Mucosa of descending colon (tissue), 3 donors: ENCODE measurements around the gene OXA1L. TPM values are rescaled to one million over a fixed set of nuclear protein-coding genes. Genes with fewer than 3 reads are reported as not detected.
"Not testable (repeated sequence)": the region's sequence is repeated elsewhere in the genome, so short reads cannot be mapped to it uniquely, and the experiment has no call there.

Source experiments
- ATAC-seq: fragments of 200-7000 bp; cut with Tn5 transposase; one replicate; pipeline ENCODE4 v1.9.1; 2020; ENCODE audit warnings: mild to moderate bottlenecking, moderate library complexity
- DNase-seq, 3 donors: peaks; one replicate each; pipeline ENCODE4 v3.0.0-alpha.2; 2020
- H3K36me3 ChIP-seq: fragments of 200-600 bp; one replicate; pipeline ENCODE4 v1.8.0; 2021; ENCODE audit warnings: low read depth, mild to moderate bottlenecking
- H3K4me1 ChIP-seq: fragments of 200-600 bp; one replicate; pipeline ENCODE4 v1.8.0; 2021; ENCODE audit warnings: low read depth, mild to moderate bottlenecking
- H3K4me3 ChIP-seq: fragments of 200-600 bp; one replicate; pipeline ENCODE4 v1.8.0; 2021; ENCODE audit warnings: mild to moderate bottlenecking
- H3K9me3 ChIP-seq: fragments of 200-600 bp; one replicate; pipeline ENCODE4 v1.8.0; 2021; ENCODE audit warnings: mild to moderate bottlenecking
- intact Hi-C, 2 donors: fragments of 100-400 bp; cut with DNase I in 1 of 2; cut with micrococcal nuclease in 1 of 2; formaldehyde crosslinking; loops; one replicate each; pipeline versions ENCODE4 v1.11.0 to v1.11.1; 2022; cut with DNase I, micrococcal nuclease
- total RNA-seq, 3 donors: library from RNA; stranded (reverse); fragmentation: NEBNext Ultra II Directional in 2 of 3; extraction: Animal tissue kit (Norgen Biotek cat#: 25700) in 2 of 3; gene quantifications; one replicate each; pipeline versions ENCODE4 v1.2.1 to v1.2.4, GENCODE V29; 2021 to 2023
- TF ChIP-seq, protein P1 (sequence below): fragments of 200-600 bp; IDR thresholded peaks from one replicate; pipeline ENCODE4 v1.8.0; 2022; ENCODE audit warnings: antibody characterized with exemption, mild to moderate bottlenecking
- donor health status: DM: no; HTN: no; CAD: no; lungs with moderate emphysema.
- donor health status: DM: no; HTN: no; CAD: no.
- donor health status: DM: no; HTN: yes; CAD: no.

Gene OXA1L
- total RNA-seq, 3 donors from 2014 or later, result 97.1 to 137 (median 115) TPM

DNA sequence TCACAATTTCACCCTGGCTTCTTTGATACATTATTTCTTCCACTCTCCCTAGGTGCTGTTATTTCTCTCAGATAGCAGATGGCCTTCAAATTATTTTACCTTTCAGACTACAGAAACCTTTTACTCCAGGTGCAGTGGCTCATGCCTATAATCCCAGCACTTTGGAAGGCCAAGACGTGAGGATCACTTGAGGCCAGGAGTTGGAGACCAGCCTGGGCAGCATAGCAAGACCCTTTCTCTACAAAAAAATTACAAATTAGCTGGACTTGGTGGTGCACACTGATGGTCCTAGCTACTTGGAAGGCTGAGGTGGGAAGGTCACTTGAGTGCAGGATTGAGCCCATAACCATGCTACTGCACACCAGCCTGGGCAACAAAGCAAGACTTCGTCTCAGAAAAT, 25.7 kb downstream of the OXA1L start:
- intact Hi-C loops, result no loop called here
- H3K36me3 ChIP-seq, result no peaks in the 10 kb centered on the region
- H3K9me3 ChIP-seq, result no peaks in the 10 kb centered on the region
- no peaks in the 10 kb centered on the region for H3K4me1 ChIP-seq
- TF ChIP-seq, protein P1, sequence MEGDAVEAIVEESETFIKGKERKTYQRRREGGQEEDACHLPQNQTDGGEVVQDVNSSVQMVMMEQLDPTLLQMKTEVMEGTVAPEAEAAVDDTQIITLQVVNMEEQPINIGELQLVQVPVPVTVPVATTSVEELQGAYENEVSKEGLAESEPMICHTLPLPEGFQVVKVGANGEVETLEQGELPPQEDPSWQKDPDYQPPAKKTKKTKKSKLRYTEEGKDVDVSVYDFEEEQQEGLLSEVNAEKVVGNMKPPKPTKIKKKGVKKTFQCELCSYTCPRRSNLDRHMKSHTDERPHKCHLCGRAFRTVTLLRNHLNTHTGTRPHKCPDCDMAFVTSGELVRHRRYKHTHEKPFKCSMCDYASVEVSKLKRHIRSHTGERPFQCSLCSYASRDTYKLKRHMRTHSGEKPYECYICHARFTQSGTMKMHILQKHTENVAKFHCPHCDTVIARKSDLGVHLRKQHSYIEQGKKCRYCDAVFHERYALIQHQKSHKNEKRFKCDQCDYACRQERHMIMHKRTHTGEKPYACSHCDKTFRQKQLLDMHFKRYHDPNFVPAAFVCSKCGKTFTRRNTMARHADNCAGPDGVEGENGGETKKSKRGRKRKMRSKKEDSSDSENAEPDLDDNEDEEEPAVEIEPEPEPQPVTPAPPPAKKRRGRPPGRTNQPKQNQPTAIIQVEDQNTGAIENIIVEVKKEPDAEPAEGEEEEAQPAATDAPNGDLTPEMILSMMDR, result no peak
- ATAC-seq (no peak), DNase-seq (no peak)
- H3K4me3 ChIP-seq, result no peak overlapping the region

DNA sequence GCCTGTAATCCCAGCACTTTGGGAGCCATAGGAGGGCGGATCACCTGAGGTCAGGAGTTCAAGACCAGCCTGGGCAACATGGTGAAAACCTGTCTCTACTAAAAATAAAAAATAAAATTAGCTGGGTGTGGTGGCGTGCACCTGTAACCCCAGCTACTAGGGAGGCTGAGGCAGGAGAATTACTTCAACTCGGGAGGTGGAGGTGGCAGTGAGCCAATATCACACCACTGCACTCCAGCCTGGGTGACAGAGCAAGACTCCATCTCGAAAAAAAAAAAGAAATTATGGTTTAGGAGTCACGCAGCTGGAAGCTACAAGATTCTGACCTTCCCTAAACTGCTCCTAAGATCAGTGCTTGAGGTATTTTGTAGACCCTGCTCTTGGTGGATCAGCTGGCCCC, 27.1 kb downstream of the OXA1L start:
- H3K36me3 ChIP-seq, H3K4me1 ChIP-seq, H3K4me3 ChIP-seq, intact Hi-C loops, DNase-seq, ATAC-seq, H3K9me3 ChIP-seq: not testable (repeated sequence)

DNA sequence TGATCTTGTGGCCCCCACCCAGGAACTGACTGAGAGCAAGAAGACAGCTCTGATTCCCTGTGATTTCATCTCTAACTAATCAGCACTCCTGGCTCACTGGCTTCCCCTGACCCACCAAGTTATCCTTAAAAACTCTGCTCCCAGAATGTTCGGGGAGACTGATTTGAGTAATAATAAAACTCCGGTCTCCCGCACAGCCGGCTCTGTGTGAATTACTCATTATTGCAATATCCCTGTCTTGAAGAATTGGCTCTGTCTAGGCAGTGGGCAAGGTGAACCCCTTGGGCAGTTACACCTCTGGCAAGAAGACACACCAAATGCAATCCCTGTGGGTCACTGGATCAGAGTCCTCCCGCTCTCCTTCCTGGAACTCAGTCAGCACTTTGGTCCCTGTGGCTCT, 27.5 kb downstream of the OXA1L start:
- TF ChIP-seq, protein P1, result no peak
- no peak for DNase-seq
- no peaks in the 10 kb centered on the region for H3K36me3 ChIP-seq
- no peaks in the 10 kb centered on the region for H3K4me1 ChIP-seq
- H3K9me3 ChIP-seq, result no peaks in the 10 kb centered on the region
- intact Hi-C loops, result no loop called here
- ATAC-seq, result no peak
- no peak overlapping the region for H3K4me3 ChIP-seq

DNA sequence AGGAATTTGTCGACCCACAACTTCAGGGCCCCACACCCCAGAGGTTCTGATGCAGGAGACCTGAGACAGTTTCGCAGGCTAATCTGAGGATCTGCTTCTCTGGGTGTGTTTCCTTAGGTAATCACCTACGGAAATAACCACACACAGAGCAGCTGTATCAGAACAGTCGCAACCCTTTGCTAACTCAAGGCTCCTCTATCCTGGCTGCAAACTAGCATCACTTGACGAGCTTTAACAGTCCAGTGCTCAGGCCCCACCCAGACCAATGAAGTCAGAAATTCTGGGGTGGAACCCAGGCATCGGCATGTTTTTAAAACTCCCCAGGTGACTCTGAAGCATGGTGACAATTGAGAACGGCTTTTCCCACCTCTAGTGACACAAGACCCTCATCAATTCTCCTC, 28.1 kb downstream of the OXA1L start:
- Histone ChIP-seq H3K4me1 (no peaks in the 10 kb centered on the region), H3K4me3 (no peak overlapping the region), H3K36me3 (no peaks in the 10 kb centered on the region), H3K9me3 (no peaks in the 10 kb centered on the region)
- intact Hi-C loops, result no loop called here
- ATAC-seq (peak; percentile 53), DNase-seq (no peak)
- TF ChIP-seq, protein P1, result no peak

DNA sequence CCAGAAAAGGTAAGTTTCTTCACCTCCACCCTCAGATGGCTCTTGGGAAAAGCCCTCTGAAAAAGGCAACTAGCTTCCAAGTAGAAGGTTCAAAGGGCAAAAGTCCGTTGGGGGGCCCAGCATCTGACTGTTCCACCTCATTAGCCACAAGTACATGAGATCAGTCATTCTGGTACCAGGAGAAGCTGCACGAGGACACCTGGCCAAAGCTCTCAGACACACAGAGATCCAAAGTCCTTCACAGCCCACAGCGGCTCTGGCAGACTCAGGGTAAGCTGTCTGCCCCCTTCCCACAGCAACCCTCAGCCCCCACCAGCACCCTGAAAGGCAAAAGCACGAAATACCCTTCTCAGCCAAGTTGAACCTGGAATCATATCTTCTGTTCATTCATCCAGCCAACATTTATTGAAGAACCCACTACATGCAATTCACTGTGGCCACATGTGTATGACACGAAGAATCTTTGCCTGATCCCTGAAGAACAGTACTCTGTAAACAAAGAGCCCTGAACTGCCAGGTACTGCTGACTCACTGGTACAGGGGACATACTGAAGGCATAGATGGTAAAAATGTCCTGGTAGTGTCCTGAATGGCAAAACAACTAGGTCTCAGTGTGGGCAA, 29.7 kb downstream of the OXA1L start:
- Histone ChIP-seq H3K4me1 (no peaks in the 10 kb centered on the region), H3K9me3 (no peaks in the 10 kb centered on the region), H3K4me3 (no peak overlapping the region), H3K36me3 (no peaks in the 10 kb centered on the region)
- TF ChIP-seq, protein P1, result no peak
- intact Hi-C loops, result no loop called here
- no peak for ATAC-seq
- DNase-seq, result no peak

DNA sequence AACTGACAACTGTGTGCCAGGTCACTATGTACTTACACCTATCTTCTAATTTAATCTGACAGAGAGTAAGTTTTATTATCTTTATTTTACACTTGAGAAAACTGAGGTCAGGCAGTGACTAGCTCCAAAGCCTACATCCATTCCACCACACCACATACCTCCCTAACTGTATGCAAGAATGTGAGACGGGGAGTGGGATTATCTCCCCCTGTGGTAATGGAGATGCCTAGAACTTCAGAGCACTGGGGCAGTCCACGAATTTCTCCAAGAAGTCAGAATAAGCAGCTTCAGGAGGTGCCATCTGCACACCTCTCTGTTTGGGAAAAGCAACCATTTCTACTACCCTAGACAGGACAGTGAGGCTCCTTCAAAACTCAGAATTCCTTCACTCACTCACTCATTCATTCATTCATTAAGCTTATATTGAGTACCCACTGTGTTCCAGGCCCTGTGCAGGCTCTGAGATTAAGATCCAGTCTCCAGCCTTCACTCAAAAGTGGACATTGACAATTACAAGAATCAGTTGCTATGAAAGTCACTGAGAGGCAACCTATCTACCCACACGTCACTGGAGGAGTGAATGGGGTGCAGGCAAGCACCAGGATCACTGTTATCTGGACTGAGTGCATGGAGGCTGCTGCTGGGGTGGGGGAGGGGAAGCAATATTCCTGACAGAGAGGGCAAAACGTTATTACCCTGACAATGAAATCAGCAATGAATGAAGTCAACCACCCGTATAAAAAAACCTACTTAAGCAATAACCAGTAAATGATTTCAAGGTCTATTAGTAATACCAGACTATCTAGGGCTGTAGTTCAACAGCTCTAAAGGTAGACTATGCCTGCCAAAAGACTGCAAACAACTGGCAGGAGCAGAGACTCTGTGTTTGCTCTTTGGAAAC, 30.8 kb downstream of the OXA1L start:
- Histone ChIP-seq H3K36me3 (no peaks in the 10 kb centered on the region), H3K9me3 (no peaks in the 10 kb centered on the region), H3K4me1 (no peaks in the 10 kb centered on the region), H3K4me3 (no peak overlapping the region)
- intact Hi-C loops, result no loop called here
- DNase-seq (no peak), ATAC-seq (no peak)
- TF ChIP-seq, protein P1, result no peak
